Erythroblast (primary cell): ENCODE data around the gene CFTR.

ENCODE experiments used
- GATA1 ChIP-seq: IDR thresholded peaks from 2 replicates; pipeline ENCODE4 v1.6.1; 2011; ENCODE audit warnings: low read depth, mild to moderate bottlenecking, control low read depth, low read length, moderate library complexity
- POLR2A ChIP-seq: IDR thresholded peaks from 2 replicates; pipeline ENCODE4 v1.6.1; 2011; ENCODE audit warnings: mild to moderate bottlenecking, low read length

GRCh38 chr7:117489911-117490310, 10.1 kb downstream of the CFTR start:
- TF ChIP-seq POLR2A: no peak
- no peak for TF ChIP-seq GATA1
